Measurements from ENCODE around the gene MASP2.
A peak's percentile ranks its signal among the peaks of the same experiment; 100 is the strongest.

Gene MASP2

DNA sequence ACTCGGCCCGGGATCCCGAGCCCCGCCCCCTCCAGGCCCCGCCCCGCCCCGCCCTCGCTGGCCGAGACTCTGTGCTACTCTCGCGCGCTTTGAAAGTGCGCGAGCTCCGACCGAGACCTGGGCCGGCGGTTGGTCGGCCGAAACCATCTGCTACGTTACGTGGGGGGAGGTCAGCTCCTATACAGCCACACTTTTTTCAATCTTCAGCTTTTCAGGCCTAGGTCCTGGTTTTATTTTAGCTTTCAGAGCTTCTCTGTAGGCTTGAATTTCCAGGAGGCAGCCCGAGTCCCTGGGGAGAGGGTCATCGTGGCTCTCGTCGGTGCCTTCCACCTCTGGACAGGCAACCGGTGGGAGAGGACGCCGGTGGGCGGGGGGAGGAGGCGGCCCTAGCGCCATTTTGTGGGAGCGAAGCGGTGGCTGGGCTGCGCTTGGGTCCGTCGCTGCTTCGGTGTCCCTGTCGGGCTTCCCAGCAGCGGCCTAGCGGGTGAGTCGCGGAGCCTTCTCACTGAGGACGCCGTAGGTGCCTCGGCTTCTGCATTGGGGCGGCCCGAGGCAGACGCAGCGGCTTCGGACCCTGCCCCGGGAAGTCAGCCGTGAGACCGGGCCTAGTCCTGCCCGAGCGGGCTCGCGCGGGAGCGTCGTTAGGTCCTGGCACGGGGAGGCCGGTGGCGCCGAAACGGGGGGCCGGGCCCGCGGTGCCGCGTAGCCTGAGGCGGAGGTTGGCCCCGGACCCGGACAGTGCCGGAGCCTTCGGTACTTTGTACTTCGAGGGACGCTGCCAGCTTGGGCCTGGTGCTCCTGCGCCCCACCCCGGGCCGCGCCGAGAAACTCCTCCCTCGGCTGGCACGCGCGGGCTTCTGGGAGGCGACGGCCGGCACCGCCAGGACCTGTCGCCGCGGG, 34.5 kb downstream of the MASP2 start, which contains the start of gene TARDBP:
TSS of gene TARDBP (plus strand) at position 395 of the 900 bp plus-strand sequence. CDS start 1,074 bp downstream, outside the sequence.
- no peaks in the 10 kb centered on the region for H3K9me2 ChIP-seq (replicated peaks; ENCODE audit: low read depth, low read length)
- H4K20me1 ChIP-seq (ENCODE audit: insufficient read depth, low read length, poor library complexity, severe bottlenecking) = peaks cover 46% of the 10 kb centered on the region
- H3K79me2 ChIP-seq (ENCODE audit: insufficient read depth, low read length) = peaks cover 49% of the 10 kb centered on the region

GRCh38 chr1:11000526-11000925, 46.5 kb downstream of the MASP2 start:
- Histone ChIP-seq H3K4me1 (ENCODE audit: insufficient read depth, low read length, poor library complexity, severe bottlenecking) (no peaks in the 10 kb centered on the region), H3K4me3 (ENCODE audit: low read length, poor library complexity, severe bottlenecking) (no peak overlapping the region), H3K9me2 (replicated peaks; ENCODE audit: low read depth, low read length) (no peaks in the 10 kb centered on the region), H2AFZ (ENCODE audit: low read length) (no peak overlapping the region), H3K79me2 (ENCODE audit: insufficient read depth, low read length) (no peaks in the 10 kb centered on the region), H3K4me2 (ENCODE audit: low read depth, low read length, poor library complexity, severe bottlenecking) (no peak overlapping the region), H3K27me3 (ENCODE audit: insufficient read depth, low read length, poor library complexity, severe bottlenecking) (no peaks in the 10 kb centered on the region), H3K9me3 (ENCODE audit: insufficient read depth, low read depth, low read length) (no peaks in the 10 kb centered on the region), H3F3A (ENCODE audit: low read depth) (no peaks in the 10 kb centered on the region), H4K20me1 (ENCODE audit: insufficient read depth, low read length, poor library complexity, severe bottlenecking) (no peaks in the 10 kb centered on the region), H3K9ac (ENCODE audit: low read depth, low read length, poor library complexity, severe bottlenecking) (no peak overlapping the region), H3K36me3 (ENCODE audit: insufficient read depth, low read length) (no peaks in the 10 kb centered on the region)
- TF ChIP-seq, protein P1, sequence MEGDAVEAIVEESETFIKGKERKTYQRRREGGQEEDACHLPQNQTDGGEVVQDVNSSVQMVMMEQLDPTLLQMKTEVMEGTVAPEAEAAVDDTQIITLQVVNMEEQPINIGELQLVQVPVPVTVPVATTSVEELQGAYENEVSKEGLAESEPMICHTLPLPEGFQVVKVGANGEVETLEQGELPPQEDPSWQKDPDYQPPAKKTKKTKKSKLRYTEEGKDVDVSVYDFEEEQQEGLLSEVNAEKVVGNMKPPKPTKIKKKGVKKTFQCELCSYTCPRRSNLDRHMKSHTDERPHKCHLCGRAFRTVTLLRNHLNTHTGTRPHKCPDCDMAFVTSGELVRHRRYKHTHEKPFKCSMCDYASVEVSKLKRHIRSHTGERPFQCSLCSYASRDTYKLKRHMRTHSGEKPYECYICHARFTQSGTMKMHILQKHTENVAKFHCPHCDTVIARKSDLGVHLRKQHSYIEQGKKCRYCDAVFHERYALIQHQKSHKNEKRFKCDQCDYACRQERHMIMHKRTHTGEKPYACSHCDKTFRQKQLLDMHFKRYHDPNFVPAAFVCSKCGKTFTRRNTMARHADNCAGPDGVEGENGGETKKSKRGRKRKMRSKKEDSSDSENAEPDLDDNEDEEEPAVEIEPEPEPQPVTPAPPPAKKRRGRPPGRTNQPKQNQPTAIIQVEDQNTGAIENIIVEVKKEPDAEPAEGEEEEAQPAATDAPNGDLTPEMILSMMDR (conservative IDR thresholded peaks at IDR 0.05; ENCODE audit: low read length) = no peak
- TF ChIP-seq EZH2phosphoT487 (IDR thresholded peaks at IDR 0.05; ENCODE audit: borderline replicate concordance) = no peak

More for the DNA sequence above, 34.5 kb downstream of the MASP2 start, which contains the start of gene TARDBP:
- peak within 1 kb of the TSS; percentile 97 for H3K4me3 ChIP-seq (ENCODE audit: low read length, poor library complexity, severe bottlenecking)
- H2AFZ ChIP-seq (ENCODE audit: low read length) = peak within 1 kb of the TSS; percentile 90
- H3K9ac ChIP-seq (ENCODE audit: low read depth, low read length, poor library complexity, severe bottlenecking) = peak within 1 kb of the TSS; percentile 94
- H3K4me2 ChIP-seq (ENCODE audit: low read depth, low read length, poor library complexity, severe bottlenecking) = peak within 1 kb of the TSS; percentile 92
- TF ChIP-seq EZH2phosphoT487 (IDR thresholded peaks at IDR 0.05; ENCODE audit: borderline replicate concordance) = no peak
- TF ChIP-seq, protein P1 (conservative IDR thresholded peaks at IDR 0.05; ENCODE audit: low read length) = no peak
- H3K27me3 ChIP-seq (ENCODE audit: insufficient read depth, low read length, poor library complexity, severe bottlenecking) = no peaks in the 10 kb centered on the region
- H3K36me3 ChIP-seq (ENCODE audit: insufficient read depth, low read length) = peaks cover 28% of the 10 kb centered on the region; the same call in 1 of the 2 replicates
- H3F3A ChIP-seq (ENCODE audit: low read depth) = no peaks in the 10 kb centered on the region
- H3K4me1 ChIP-seq (ENCODE audit: insufficient read depth, low read length, poor library complexity, severe bottlenecking) = peaks cover 33% of the 10 kb centered on the region
- H3K9me3 ChIP-seq (ENCODE audit: insufficient read depth, low read depth, low read length) = no peaks in the 10 kb centered on the region

GRCh38 chr1:10996100-10996499, 50.9 kb downstream of the MASP2 start:
- H3K4me1 ChIP-seq (ENCODE audit: insufficient read depth, low read length, poor library complexity, severe bottlenecking) = no peaks in the 10 kb centered on the region
- TF ChIP-seq, protein P1 (conservative IDR thresholded peaks at IDR 0.05; ENCODE audit: low read length) = no peak
- TF ChIP-seq EZH2phosphoT487 (IDR thresholded peaks at IDR 0.05; ENCODE audit: borderline replicate concordance) = no peak
- H3K27me3 ChIP-seq (ENCODE audit: insufficient read depth, low read length, poor library complexity, severe bottlenecking) = no peaks in the 10 kb centered on the region
- H4K20me1 ChIP-seq (ENCODE audit: insufficient read depth, low read length, poor library complexity, severe bottlenecking) = no peaks in the 10 kb centered on the region
- no peaks in the 10 kb centered on the region for H3F3A ChIP-seq (ENCODE audit: low read depth)
- H3K4me2 ChIP-seq (ENCODE audit: low read depth, low read length, poor library complexity, severe bottlenecking) = no peak overlapping the region
- no peaks in the 10 kb centered on the region for H3K36me3 ChIP-seq (ENCODE audit: insufficient read depth, low read length)
- no peaks in the 10 kb centered on the region for H3K9me3 ChIP-seq (ENCODE audit: insufficient read depth, low read depth, low read length)
- no peak overlapping the region for H3K4me3 ChIP-seq (ENCODE audit: low read length, poor library complexity, severe bottlenecking)
- no peak overlapping the region for H2AFZ ChIP-seq (ENCODE audit: low read length)
- H3K79me2 ChIP-seq (ENCODE audit: insufficient read depth, low read length) = no peaks in the 10 kb centered on the region
- H3K9me2 ChIP-seq (replicated peaks; ENCODE audit: low read depth, low read length) = no peaks in the 10 kb centered on the region
- H3K9ac ChIP-seq (ENCODE audit: low read depth, low read length, poor library complexity, severe bottlenecking) = no peak overlapping the region
